ENCODE results near the gene DVL2.

DVL2 gene

GRCh38 chr17:7237266-7237760, 3.0 kb upstream of the DVL2 start:
- no peak for DNase-seq

- no peak for DNase-seq
These were observed 2.5 kb upstream of the DVL2 start for GRCh38 chr17:7236808-7237207.

GRCh38 chr17:7235693-7236665, 1.7 kb upstream of the DVL2 start:
- no peak for DNase-seq

- DNase-seq: no peak
These were observed 625 bp downstream of the DVL2 start for GRCh38 chr17:7233701-7234082.

- no peak for DNase-seq
These were observed 2.2 kb downstream of the DVL2 start for GRCh38 chr17:7232114-7232513.

GRCh38 chr17:7229504-7229903, 4.8 kb downstream of the DVL2 start:
- no peak for DNase-seq

- DNase-seq: no peak
These were observed 5.4 kb downstream of the DVL2 start for GRCh38 chr17:7228920-7229319.

- no peak for DNase-seq
These were observed 7.3 kb downstream of the DVL2 start for GRCh38 chr17:7226721-7227710.

GRCh38 chr17:7225711-7226331, 8.5 kb downstream of the DVL2 start:
- no peak for DNase-seq

GRCh38 chr17:7224661-7225111, 9.6 kb downstream of the DVL2 start:
- no peak for DNase-seq

- DNase-seq: no peak
These were observed 10.2 kb downstream of the DVL2 start for GRCh38 chr17:7224110-7224509.

- no peak for DNase-seq
These were observed 10.9 kb downstream of the DVL2 start for GRCh38 chr17:7223375-7223774.

- DNase-seq: no peak
These were observed 11.4 kb downstream of the DVL2 start for GRCh38 chr17:7222972-7223292.

- no peak for DNase-seq
These were observed 12.0 kb downstream of the DVL2 start for GRCh38 chr17:7222093-7222971.

GRCh38 chr17:7221278-7222092, 12.8 kb downstream of the DVL2 start:
- no peak for DNase-seq

GRCh38 chr17:7220593-7221277, 13.6 kb downstream of the DVL2 start:
- no peak for DNase-seq

GRCh38 chr17:7219812-7220592, 14.3 kb downstream of the DVL2 start, which contains the start of the genes ACADVL and DLG4:
Gene ACADVL (plus strand): TSS chr17:7219938. CDS start chr17:7219985, 47 bp downstream.
Gene DLG4 (minus strand): TSS chr17:7219836.
- no peak for DNase-seq

GRCh38 chr17:7219229-7219811, 15.0 kb downstream of the DVL2 start:
- no peak for DNase-seq

- no peak for DNase-seq
These were observed 15.6 kb downstream of the DVL2 start for GRCh38 chr17:7218758-7219157.
